Heart right ventricle (tissue), 16 donors: ENCODE results near the gene PBRM1. TPM values are rescaled to one million over a fixed set of nuclear protein-coding genes. Genes with fewer than 3 reads are reported as not detected.
"Not testable (repeated sequence)": the region's sequence is repeated elsewhere in the genome, so short reads cannot be mapped to it uniquely, and the experiment has no call there.

ENCODE experiments used
- ATAC-seq, 8 donors: fragments of 200-7000 bp; cut with Tn5 transposase; one replicate each; pipeline ENCODE4 v1.9.1; 2020; ENCODE audit warnings: mild to moderate bottlenecking in 8 of 8, moderate library complexity in 8 of 8, moderate number of reproducible peaks in 1 of 8
- DNase-seq, 2 donors: peaks; one replicate each; pipeline ENCODE4 v3.0.0-alpha.2; 2020
- H3K27ac ChIP-seq, 10 donors: fragments of 200-600 bp; sonication (generic) in 2 of 10; one replicate each; pipeline versions ENCODE4 v1.5.0 to v1.8.0; 2020 to 2022; ENCODE audit warnings: mild to moderate bottlenecking in 3 of 10
- H3K27me3 ChIP-seq, 7 donors: fragments of 200-600 bp; one replicate each; pipeline ENCODE4 v1.8.0; 2021 to 2022; ENCODE audit warnings: mild to moderate bottlenecking in 2 of 7
- H3K36me3 ChIP-seq, 9 donors: fragments of 200-600 bp; sonication (generic) in 1 of 9; one replicate each; pipeline versions ENCODE4 v1.5.0 to v1.8.0; 2020 to 2022; ENCODE audit warnings: mild to moderate bottlenecking in 2 of 9
- H3K4me1 ChIP-seq, 9 donors: fragments of 200-600 bp; sonication (generic) in 1 of 9; one replicate each; pipeline versions ENCODE4 v1.5.0 to v1.8.0; 2020 to 2022; ENCODE audit warnings: mild to moderate bottlenecking in 4 of 9
- H3K4me3 ChIP-seq, 10 donors: fragments of 200-600 bp; sonication (generic) in 2 of 10; one replicate each; pipeline versions ENCODE4 v1.5.0 to v1.8.0; 2020 to 2022; ENCODE audit warnings: mild to moderate bottlenecking in 7 of 10, moderate library complexity in 2 of 10
- H3K9me3 ChIP-seq, 11 donors: fragments of 200-600 bp in 10 of 11; sonication (generic) in 2 of 11; one replicate each; pipeline versions ENCODE4 v1.5.0 to v1.8.0; 2013 to 2022; ENCODE audit warnings: mild to moderate bottlenecking in 2 of 11, control low read depth in 1 of 11, moderate library complexity in 1 of 11
- CTCF ChIP-seq, 9 donors: fragments of 200-600 bp; sonication (generic) in 2 of 9; IDR thresholded peaks; one replicate each; pipeline versions ENCODE4 v1.5.0 to v1.8.0; 2021 to 2022; ENCODE audit warnings: antibody characterized with exemption in 9 of 9, mild to moderate bottlenecking in 5 of 9, moderate library complexity in 1 of 9
- WGBS, 2 donors: extraction: QIAGEN DNeasy Blood & Tissue Kit; methylation state at CpG; one replicate each; pipeline ENCODE4 v1.1.7; 2013; ENCODE audit warnings: inconsistent platforms in 1 of 2; 5-methylcytosine and 5-hydroxymethylcytosine counted together
- intact Hi-C, 10 donors: fragments of 100-400 bp; cut with DNase I; formaldehyde crosslinking; loops; one replicate each; pipeline versions ENCODE4 v1.11.1 to v1.14.2; 2022
- polyA plus RNA-seq, 2 donors: library from polyadenylated mRNA; stranded (reverse); fragments of 200-250 nt; gene quantifications; one replicate each; pipeline ENCODE4 v1.2.3, GENCODE V29; 2013
- total RNA-seq, 10 donors: library from RNA; stranded (reverse); fragmentation: NEBNext Ultra II Directional in 3 of 10; extraction: Animal tissue kit (Norgen Biotek cat#: 25700) in 3 of 10; gene quantifications; one replicate each; pipeline versions ENCODE4 v1.2.1 to v1.2.4, GENCODE V29; 2021 to 2023
- donor health status: Arrhythmogenic right ventricular cardiomyopathy.
- donor health status: ischemic (EF 13 %, LVEDD 7.1; RV severe dilation, severe dysfunction).
- donor health status: healthy with polysubstance abuse.
- donor health status: DM: no; HTN: yes; CAD: no.
- donor health status: DM: no; HTN: no; CAD: no.
- donor health status: ischemic (EF 25% LVEDD 6.9; RV normal size, moderate dysfunction).
- donor health status: ischemic (EF 25% LVEDD 5.7; RV mildly dilated, moderate dysfunction).
- donor health status: healthy.
- donor health status: DM: yes; HTN: yes; CAD: no.
- donor health status: Ischemic cardiomyopathy.
- donor health status: ischemic (EF 35%, LVEDD 5.7; RV mildly dilated, moderate dysfunction).
- donor health status: nonischemic (EF 11% LVEDD 7.7; RV severe dilation, severe dysfunction).
- donor health status: DM: yes; HTN: yes; CAD: no.
- donor health status: PGD.
- donor health status: ischemic (EF 29% LVEDD 5.4; RV normal size, mild dysfunction).
- donor health status: nonischemic (EF 23%, LVEDD 6.1; RV moderate dilation, normal function).

Gene PBRM1
- total and polyA plus RNA-seq, 12 donors, result 6.0 to 63.9 (median 50.8) TPM

DNA sequence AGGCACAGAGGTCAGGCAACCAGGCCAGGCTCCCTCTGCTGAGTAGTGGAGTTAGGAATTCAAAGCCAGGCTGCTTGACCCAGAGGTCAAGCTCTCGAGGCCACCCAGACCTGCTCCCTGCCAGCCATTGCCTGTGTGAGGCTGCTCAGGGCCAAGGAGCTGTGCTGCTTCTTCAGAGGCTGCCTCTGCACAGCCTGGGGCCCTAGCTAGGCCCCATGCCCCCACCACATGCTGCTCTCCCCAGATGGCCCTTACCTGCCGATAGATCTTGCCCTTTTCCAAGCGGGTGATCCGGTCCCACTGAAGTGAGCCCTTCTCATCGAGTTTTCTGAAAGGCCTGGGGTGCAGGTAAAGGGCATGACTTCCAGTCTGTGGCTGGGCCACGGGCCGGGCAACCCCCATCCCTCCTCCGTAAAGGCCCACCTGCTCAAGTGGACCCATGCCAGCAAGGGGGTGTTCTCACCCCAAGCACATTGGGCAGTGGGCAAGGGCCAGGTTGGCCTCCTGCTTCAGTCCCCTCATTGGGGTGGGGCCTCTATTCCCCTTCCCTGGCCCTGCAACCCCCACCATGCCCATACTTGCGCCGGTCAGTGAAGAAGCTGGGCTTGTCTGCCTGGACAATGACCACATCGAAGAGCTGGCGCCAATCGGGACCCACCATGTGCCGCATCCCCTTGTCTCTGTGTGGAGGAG lies 158.5 kb downstream of the PBRM1 start:
- H3K4me3 ChIP-seq, result no peak overlapping the region
- peaks cover 0 to 70% (median 19%) of the 10 kb centered on the region in 9 donors for H3K36me3 ChIP-seq
- ATAC-seq, result no peak
- 91 to 95% methylated on average over 14 of the region's 14 CpGs for WGBS, 2 donors
- no peaks in the 10 kb centered on the region for H3K9me3 ChIP-seq
- intact Hi-C loops, result loop anchor here in 1 of 10 donors (5.0 kb wide), 1 partner anchor 35 kb away; no protein-coding TSS in a partner anchor
- no peaks in the 10 kb centered on the region for H3K27me3 ChIP-seq
- peak overlapping the region in 7 of 10 donors; percentile 10 to 91 (median 82) for H3K27ac ChIP-seq
- peak in 1 of 2 donors; percentile 16 for DNase-seq
- peaks cover 46 to 80% (median 64%) of the 10 kb centered on the region in 9 donors for H3K4me1 ChIP-seq
- TF ChIP-seq CTCF (IDR thresholded peaks at IDR 0.05), result no peak

DNA sequence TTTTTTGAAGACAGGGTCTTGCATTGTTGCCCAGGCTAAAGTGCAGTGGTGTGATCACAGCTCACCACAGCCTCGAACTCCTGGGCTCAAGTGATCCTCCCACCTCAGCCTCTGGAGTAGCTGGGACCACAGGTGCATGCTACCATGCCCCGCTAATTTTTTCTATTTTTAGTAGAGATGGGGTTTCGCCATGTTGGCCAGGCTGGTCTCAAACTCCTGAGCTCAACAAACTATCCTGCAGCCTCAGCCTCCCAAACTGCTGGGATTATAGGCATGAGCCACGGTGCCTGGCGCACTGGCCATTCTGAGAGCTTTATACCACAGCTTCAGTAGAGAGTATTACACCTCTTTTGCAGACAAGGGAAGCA lies 159.1 kb downstream of the PBRM1 start:
- not testable (repeated sequence) for H3K9me3 ChIP-seq, DNase-seq, H3K27me3 ChIP-seq, ATAC-seq, H3K4me3 ChIP-seq
- H3K27ac ChIP-seq, result peak overlapping the region in 9 of 10 donors; percentile 10 to 91 (median 80)
- intact Hi-C loops, result loop anchor here in 1 of 10 donors (5.0 kb wide), 1 partner anchor 34 kb away; no protein-coding TSS in a partner anchor
- 93 to 94% methylated on average over 5 of the region's 5 CpGs for WGBS, 2 donors
- peaks cover 44 to 75% (median 58%) of the 10 kb centered on the region in 9 donors for H3K4me1 ChIP-seq
- H3K36me3 ChIP-seq, result peaks cover 0 to 75% (median 19%) of the 10 kb centered on the region in 9 donors

DNA sequence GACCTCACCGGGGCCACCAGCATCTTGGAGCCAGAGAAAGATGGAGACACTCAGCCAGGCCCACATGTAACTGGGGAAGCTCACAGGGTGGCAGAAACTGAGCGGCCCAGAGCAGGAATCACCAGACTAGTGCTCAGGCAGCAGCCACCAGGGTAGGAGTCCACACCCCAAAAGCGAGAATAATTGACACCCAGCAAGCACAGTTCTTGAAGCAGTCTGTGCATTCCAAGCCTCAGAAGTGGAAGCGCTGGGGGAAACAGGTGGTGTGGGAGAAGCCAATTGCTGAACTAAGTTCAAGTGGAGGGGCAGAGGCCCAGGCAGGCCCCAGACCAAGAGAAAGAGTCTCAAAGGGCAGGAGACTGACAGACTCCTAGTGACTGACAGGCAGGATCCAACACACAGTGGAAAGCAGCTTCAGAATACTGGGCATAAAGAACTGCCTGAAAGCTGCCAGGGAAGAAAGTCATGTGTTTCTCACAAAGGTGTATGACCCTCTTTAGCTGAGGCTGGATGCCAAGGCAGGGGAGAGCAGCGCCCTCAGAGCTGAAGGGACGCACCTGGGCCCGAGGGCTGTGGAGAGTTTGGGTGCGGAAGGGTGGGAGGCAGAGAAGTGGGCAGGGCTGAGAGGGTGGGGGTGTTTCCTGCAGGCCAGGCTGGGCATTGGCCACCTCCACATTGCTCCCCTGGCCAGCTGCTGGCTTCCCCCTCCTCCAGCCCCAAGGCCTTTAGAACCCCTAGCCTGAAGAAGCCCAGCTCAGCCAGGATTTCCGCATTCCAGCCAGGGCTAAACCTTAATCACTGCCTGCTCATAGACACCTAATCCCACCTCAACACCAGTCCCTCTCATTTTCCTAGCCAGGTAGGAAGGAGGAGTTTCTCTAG lies 159.8 kb downstream of the PBRM1 start:
- intact Hi-C loops, result loop anchor here in 1 of 10 donors (5.0 kb wide), 1 partner anchor 34 kb away; no protein-coding TSS in a partner anchor
- 70% methylated on average over 9 of the region's 9 CpGs for WGBS, 2 donors
- H3K4me3 ChIP-seq, result no peak overlapping the region
- peaks cover 37 to 67% (median 51%) of the 10 kb centered on the region in 9 donors for H3K4me1 ChIP-seq
- TF ChIP-seq CTCF (IDR thresholded peaks at IDR 0.05), result no peak
- no peaks in the 10 kb centered on the region for H3K9me3 ChIP-seq
- ATAC-seq, result peak in 1 of 8 donors; percentile 11
- no peaks in the 10 kb centered on the region for H3K27me3 ChIP-seq
- peaks cover 0 to 82% (median 19%) of the 10 kb centered on the region in 9 donors for H3K36me3 ChIP-seq
- peak in 1 of 2 donors; percentile 11 for DNase-seq
- peak overlapping the region; percentile 63 to 91 (median 80) for H3K27ac ChIP-seq

DNA sequence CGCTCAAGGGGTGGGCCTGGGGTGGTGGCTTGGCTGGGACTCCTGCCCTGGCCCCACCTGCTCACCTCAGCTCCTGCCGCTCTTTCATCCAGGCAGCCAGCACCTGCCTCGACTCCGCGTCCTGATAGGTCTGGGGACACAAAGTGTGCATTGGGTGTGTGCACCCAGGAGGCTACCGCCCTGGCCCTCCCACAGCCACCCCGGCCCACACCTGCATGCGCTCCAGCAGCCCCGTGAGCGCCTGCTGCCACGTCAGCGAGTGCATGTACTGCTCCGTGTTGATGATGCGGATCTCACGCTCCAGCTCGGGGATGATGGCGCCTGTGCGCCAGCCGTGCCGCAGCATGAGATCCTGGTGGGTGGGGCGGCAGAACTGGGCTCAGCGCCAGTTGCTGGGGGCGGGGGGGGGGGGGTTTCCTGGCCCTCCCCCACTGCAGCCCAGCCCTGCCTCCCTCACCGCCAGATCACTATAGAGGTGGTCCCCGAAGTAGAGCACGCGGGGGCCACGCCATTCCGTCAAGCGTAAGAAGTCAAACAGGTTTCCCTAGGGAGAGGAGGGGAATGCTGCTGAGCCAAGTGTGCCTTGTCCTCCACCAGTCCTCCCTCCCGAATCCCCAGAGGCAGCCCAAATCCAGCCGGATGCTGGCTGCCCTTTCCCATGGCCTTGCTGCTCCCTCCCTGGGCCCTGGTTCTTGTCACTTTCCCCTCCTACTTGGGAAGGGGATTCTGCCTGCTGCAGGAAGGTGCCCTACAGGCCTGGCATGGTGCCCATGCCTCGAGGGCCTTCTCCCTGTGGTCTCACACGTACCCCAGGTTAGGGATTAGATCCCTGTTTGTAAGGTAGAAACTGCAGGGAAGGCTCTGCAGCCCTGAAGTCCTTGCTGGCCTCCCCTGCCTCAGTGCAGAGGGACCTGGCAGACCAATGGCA lies 160.7 kb downstream of the PBRM1 start:
- ATAC-seq (peak; percentile 13 to 71 (median 49)), DNase-seq (peak; percentile 74 to 82)
- no peak overlapping the region for H3K4me3 ChIP-seq
- intact Hi-C loops, result loop anchor here in 2 of 10 donors (5.0 kb wide), 2 partner anchors 33 to 43 kb away; no protein-coding TSS in a partner anchor
- WGBS, 2 donors, result 54 to 59% methylated on average over 34 of the region's 34 CpGs
- peaks cover 0 to 91% (median 19%) of the 10 kb centered on the region in 9 donors for H3K36me3 ChIP-seq
- TF ChIP-seq CTCF (IDR thresholded peaks at IDR 0.05), result no peak
- peak overlapping the region; percentile 63 to 91 (median 80) for H3K27ac ChIP-seq
- H3K9me3 ChIP-seq, result no peaks in the 10 kb centered on the region
- H3K27me3 ChIP-seq, result no peaks in the 10 kb centered on the region
- H3K4me1 ChIP-seq, result peaks cover 27 to 58% (median 42%) of the 10 kb centered on the region in 9 donors
